Panc1 (cell line): Measurements from ENCODE around the gene MAGEB4. TPM values are rescaled to one million over a fixed set of nuclear protein-coding genes. Genes with fewer than 3 reads are reported as not detected.

Experiments
- ATAC-seq: fragments of 200-7000 bp; cut with Tn5 transposase; 2 replicates; pipeline ENCODE4 v1.9.1; 2020; ENCODE audit warnings: mild to moderate bottlenecking, moderate library complexity
- BruUV-seq: library from RNA; stranded (reverse); fragments of 400-500 nt; replicated peaks from 2 replicates; lab custom pipeline; 2021; lab: Mats Ljungman, UMichigan
- CTCF ChIA-PET: fragments of 300-600 bp; sonication (Branson Sonifier 250); formaldehyde crosslinking; loops from one replicate; lab custom pipeline; 2022; ENCODE audit warnings: antibody characterized with exemption; lab: Charles Lee
- POLR2A ChIA-PET: fragments of 300-600 bp; sonication (Branson Sonifier 250); formaldehyde crosslinking; loops from one replicate; lab custom pipeline; 2022; ENCODE audit warnings: antibody characterized with exemption; lab: Charles Lee
- DNase-seq: peaks from one replicate; pipeline ENCODE4 v3.0.0-alpha.2; 2010; ENCODE audit warnings: low read depth, low spot score
- H3K27ac ChIP-seq: 2 replicates; pipeline ENCODE4 v1.5.1; 2011; ENCODE audit warnings: mild to moderate bottlenecking, low read length, inconsistent platforms
- H3K27me3 ChIP-seq: fragments of 200-500 bp; sonication (Bioruptor generic); 2 replicates; pipeline ENCODE4 v1.6.0; 2014; ENCODE audit warnings: low read length, inconsistent platforms; ENCODE audit not compliant: control insufficient read depth, insufficient read depth
- H3K36me3 ChIP-seq: fragments of 200-500 bp; sonication (Bioruptor generic); 2 replicates; pipeline ENCODE4 v1.5.1; 2014; ENCODE audit warnings: inconsistent platforms, mild to moderate bottlenecking, low read length, moderate library complexity; ENCODE audit not compliant: control insufficient read depth, insufficient read depth
- H3K4me1 ChIP-seq: 2 replicates; pipeline ENCODE4 v1.5.1; 2011; ENCODE audit warnings: inconsistent platforms, mild to moderate bottlenecking, low read length, moderate library complexity; ENCODE audit not compliant: control insufficient read depth, insufficient read depth
- H3K4me3 ChIP-seq, 2 experiments: 2 replicates each; pipeline ENCODE4 v1.5.1; 2011 to 2012; ENCODE audit warnings: low read depth in 2 of 2, low read length in 2 of 2, mild to moderate bottlenecking in 2 of 2, inconsistent platforms in 1 of 2, moderate library complexity in 1 of 2
- H3K9me3 ChIP-seq: fragments of 200-500 bp; sonication (Bioruptor generic); 2 replicates; pipeline ENCODE4 v1.5.1; 2014; ENCODE audit warnings: low read depth, mild to moderate bottlenecking, inconsistent platforms, low read length, moderate library complexity; ENCODE audit not compliant: control insufficient read depth, insufficient read depth
- POLR2AphosphoS5 ChIP-seq: IDR thresholded peaks from 2 replicates; pipeline ENCODE4 v1.6.1; 2012; ENCODE audit warnings: mild to moderate bottlenecking, low read depth, low read length, moderate library complexity
- SIN3A ChIP-seq: IDR thresholded peaks from 2 replicates; pipeline ENCODE4 v1.6.1; 2012; ENCODE audit warnings: low read depth, mild to moderate bottlenecking, low read length, moderate library complexity, borderline replicate concordance; ENCODE audit not compliant: insufficient read depth
- TCF7L2 ChIP-seq: IDR thresholded peaks from 2 replicates; pipeline ENCODE4 v1.6.1; 2011; ENCODE audit warnings: mild to moderate bottlenecking, low read depth, low read length, inconsistent platforms
- in situ Hi-C: cut with HindIII; loops from 2 replicates; pipeline ENCODE4 v1.10.0; 2016; ENCODE audit warnings: low sequenced_read_pairs, low pct_unique_long_range_greater_than_20kb
- intact Hi-C: fragments of 100-400 bp; cut with micrococcal nuclease; formaldehyde crosslinking; loops from one replicate; pipeline ENCODE4 v1.10.0; 2022; ENCODE audit not compliant: unreplicated experiment
- total RNA-seq: library from RNA; stranded (reverse); gene quantifications from one replicate; pipeline ENCODE4 v1.2.1, GENCODE V29; 2021; ENCODE audit not compliant: unreplicated experiment
- TF ChIP-seq, protein P1 (sequence below): fragments of 450-650 bp; IDR thresholded peaks from 2 replicates; pipeline ENCODE4 v1.5.1; 2017; ENCODE audit warnings: mild to moderate bottlenecking
- TF ChIP-seq, protein P2 (sequence below), 2 experiments: IDR thresholded peaks; 2 replicates each; pipeline ENCODE4 v1.6.1; 2011 to 2012; ENCODE audit warnings: low read depth in 2 of 2, control low read depth in 1 of 2, low read length in 1 of 2, mild to moderate bottlenecking in 1 of 2, moderate library complexity in 1 of 2; ENCODE audit not compliant: insufficient read depth in 1 of 2

The MAGEB4 gene
- total RNA-seq, 1 experiment from 2014 or later, result not detected

DNA sequence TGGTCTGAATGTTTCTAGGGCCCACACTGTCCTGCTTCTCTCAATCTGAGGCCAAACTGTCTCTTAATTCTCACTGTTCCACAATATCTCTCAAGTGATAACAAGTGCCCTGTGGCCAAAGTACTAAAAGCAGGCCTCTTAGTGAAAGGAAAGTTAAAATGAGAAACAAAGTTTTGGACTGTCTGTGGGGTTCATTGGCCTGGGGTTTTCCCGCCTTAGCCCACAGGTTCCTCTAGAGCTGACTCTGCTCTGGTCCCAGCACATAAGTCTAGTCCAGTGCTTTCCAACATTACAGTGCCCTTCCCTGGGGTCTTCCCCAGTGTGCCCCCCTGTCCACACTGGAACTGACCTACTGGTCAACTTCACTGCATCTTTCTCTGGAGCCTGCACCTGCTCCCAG is 11.5 kb downstream of the MAGEB4 start:
- H3K27ac ChIP-seq, result no peak overlapping the region
- BruUV-seq, result no TSS peak
- ChIA-PET CTCF (no interaction called here), POLR2A (no interaction called here)
- no peaks in the 10 kb centered on the region for H3K36me3 ChIP-seq
- DNase-seq (no peak), ATAC-seq (no peak)
- no peaks in the 10 kb centered on the region for H3K9me3 ChIP-seq
- H3K27me3 ChIP-seq, result no peaks in the 10 kb centered on the region
- intact Hi-C loops, result no loop called here
- TF ChIP-seq, protein P1, sequence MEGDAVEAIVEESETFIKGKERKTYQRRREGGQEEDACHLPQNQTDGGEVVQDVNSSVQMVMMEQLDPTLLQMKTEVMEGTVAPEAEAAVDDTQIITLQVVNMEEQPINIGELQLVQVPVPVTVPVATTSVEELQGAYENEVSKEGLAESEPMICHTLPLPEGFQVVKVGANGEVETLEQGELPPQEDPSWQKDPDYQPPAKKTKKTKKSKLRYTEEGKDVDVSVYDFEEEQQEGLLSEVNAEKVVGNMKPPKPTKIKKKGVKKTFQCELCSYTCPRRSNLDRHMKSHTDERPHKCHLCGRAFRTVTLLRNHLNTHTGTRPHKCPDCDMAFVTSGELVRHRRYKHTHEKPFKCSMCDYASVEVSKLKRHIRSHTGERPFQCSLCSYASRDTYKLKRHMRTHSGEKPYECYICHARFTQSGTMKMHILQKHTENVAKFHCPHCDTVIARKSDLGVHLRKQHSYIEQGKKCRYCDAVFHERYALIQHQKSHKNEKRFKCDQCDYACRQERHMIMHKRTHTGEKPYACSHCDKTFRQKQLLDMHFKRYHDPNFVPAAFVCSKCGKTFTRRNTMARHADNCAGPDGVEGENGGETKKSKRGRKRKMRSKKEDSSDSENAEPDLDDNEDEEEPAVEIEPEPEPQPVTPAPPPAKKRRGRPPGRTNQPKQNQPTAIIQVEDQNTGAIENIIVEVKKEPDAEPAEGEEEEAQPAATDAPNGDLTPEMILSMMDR, result no peak
- TF ChIP-seq POLR2AphosphoS5 (no peak), TCF7L2 (no peak), SIN3A (no peak)
- TF ChIP-seq, protein P2, sequence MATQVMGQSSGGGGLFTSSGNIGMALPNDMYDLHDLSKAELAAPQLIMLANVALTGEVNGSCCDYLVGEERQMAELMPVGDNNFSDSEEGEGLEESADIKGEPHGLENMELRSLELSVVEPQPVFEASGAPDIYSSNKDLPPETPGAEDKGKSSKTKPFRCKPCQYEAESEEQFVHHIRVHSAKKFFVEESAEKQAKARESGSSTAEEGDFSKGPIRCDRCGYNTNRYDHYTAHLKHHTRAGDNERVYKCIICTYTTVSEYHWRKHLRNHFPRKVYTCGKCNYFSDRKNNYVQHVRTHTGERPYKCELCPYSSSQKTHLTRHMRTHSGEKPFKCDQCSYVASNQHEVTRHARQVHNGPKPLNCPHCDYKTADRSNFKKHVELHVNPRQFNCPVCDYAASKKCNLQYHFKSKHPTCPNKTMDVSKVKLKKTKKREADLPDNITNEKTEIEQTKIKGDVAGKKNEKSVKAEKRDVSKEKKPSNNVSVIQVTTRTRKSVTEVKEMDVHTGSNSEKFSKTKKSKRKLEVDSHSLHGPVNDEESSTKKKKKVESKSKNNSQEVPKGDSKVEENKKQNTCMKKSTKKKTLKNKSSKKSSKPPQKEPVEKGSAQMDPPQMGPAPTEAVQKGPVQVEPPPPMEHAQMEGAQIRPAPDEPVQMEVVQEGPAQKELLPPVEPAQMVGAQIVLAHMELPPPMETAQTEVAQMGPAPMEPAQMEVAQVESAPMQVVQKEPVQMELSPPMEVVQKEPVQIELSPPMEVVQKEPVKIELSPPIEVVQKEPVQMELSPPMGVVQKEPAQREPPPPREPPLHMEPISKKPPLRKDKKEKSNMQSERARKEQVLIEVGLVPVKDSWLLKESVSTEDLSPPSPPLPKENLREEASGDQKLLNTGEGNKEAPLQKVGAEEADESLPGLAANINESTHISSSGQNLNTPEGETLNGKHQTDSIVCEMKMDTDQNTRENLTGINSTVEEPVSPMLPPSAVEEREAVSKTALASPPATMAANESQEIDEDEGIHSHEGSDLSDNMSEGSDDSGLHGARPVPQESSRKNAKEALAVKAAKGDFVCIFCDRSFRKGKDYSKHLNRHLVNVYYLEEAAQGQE (IDR thresholded peaks at IDR 0.05; ENCODE audit: insufficient read depth in 1 of 2, low read depth in 2 of 2, low read length in 1 of 2), result no peak
- in situ Hi-C loops, result no loop called here
- no peak overlapping the region for H3K4me3 ChIP-seq
- H3K4me1 ChIP-seq, result no peaks in the 10 kb centered on the region

DNA sequence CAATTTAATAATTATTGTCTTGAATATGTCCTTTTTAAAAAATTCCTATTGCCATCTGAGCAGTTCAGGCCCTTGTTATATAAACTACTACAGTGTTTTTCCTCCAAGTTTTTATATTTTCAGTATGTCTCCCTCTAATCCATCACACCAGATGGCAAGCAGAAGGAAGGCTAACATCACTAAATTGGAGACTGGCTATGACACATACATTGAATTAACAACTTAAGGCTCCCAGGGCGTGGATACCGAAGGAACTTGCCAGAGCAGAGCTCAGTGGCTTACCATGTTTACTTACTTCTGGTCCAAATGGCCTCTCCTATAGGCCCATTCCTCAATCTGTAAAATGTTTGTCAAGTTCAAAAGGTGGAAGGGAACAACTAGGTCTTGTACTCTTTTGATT is 18.1 kb downstream of the MAGEB4 start:
- ChIA-PET CTCF (no interaction called here), POLR2A (no interaction called here)
- H3K27ac ChIP-seq, result no peak overlapping the region
- no peaks in the 10 kb centered on the region for H3K27me3 ChIP-seq
- intact Hi-C loops, result no loop called here
- ATAC-seq (no peak), DNase-seq (no peak)
- TF ChIP-seq SIN3A (no peak), TCF7L2 (no peak), POLR2AphosphoS5 (no peak)
- TF ChIP-seq, protein P2 (IDR thresholded peaks at IDR 0.05; ENCODE audit: insufficient read depth in 1 of 2, low read depth in 2 of 2, low read length in 1 of 2), result no peak
- TF ChIP-seq, protein P1, result no peak
- no peaks in the 10 kb centered on the region for H3K36me3 ChIP-seq
- in situ Hi-C loops, result no loop called here
- H3K9me3 ChIP-seq, result no peaks in the 10 kb centered on the region
- H3K4me1 ChIP-seq, result no peaks in the 10 kb centered on the region
- H3K4me3 ChIP-seq, result no peak overlapping the region
- BruUV-seq, result no TSS peak
